Glutamatergic neuron (in vitro differentiated cells): Measurements from ENCODE around the gene YPEL1. TPM values are rescaled to one million over a fixed set of nuclear protein-coding genes. Genes with fewer than 3 reads are reported as not detected.

Experiments used
- DNase-seq: peaks from one replicate; pipeline ENCODE4 v3.0.0; 2022
- H3K27ac Mint-ChIP-seq: one replicate; pipeline ENCODE4 v1.8.0; 2020; ENCODE audit warnings: mild to moderate bottlenecking, mixed read lengths, inconsistent platforms; ENCODE audit not compliant: unreplicated experiment
- H3K27me3 Mint-ChIP-seq: one replicate; pipeline ENCODE4 v1.8.0; 2020; ENCODE audit warnings: mild to moderate bottlenecking, moderate library complexity, mixed read lengths, inconsistent platforms; ENCODE audit not compliant: unreplicated experiment
- H3K36me3 Mint-ChIP-seq: one replicate; pipeline ENCODE4 v1.8.0; 2020; ENCODE audit warnings: mild to moderate bottlenecking, mixed read lengths, inconsistent platforms; ENCODE audit not compliant: unreplicated experiment
- H3K4me1 Mint-ChIP-seq: one replicate; pipeline ENCODE4 v1.8.0; 2020; ENCODE audit warnings: mild to moderate bottlenecking, low read depth, mixed read lengths, inconsistent platforms; ENCODE audit not compliant: unreplicated experiment
- H3K4me3 Mint-ChIP-seq: one replicate; pipeline ENCODE4 v1.8.0; 2020; ENCODE audit warnings: mild to moderate bottlenecking, mixed read lengths, inconsistent platforms; ENCODE audit not compliant: unreplicated experiment
- H3K9me3 Mint-ChIP-seq: one replicate; pipeline ENCODE4 v1.8.0; 2020; ENCODE audit warnings: mild to moderate bottlenecking, moderate library complexity, mixed read lengths, inconsistent platforms; ENCODE audit not compliant: unreplicated experiment
- CTCF ChIP-seq: fragments of 200-600 bp; sonication (generic); IDR thresholded peaks from one replicate; pipeline ENCODE4 v1.5.0; 2021; ENCODE audit not compliant: partially characterized antibody, unreplicated experiment
- total RNA-seq: library from RNA; stranded (reverse); fragmentation: NEBNext Ultra II Directional; extraction: Animal tissue kit (Norgen Biotek cat#: 25700); gene quantifications from one replicate; pipeline ENCODE4 v1.2.1, GENCODE V29; 2021; ENCODE audit not compliant: unreplicated experiment

YPEL1 gene
- total RNA-seq, 1 donor from 2014 or later = 71.2 TPM

GRCh38 chr22:21707677-21708076, 27.9 kb downstream of the YPEL1 start:
- Mint-ChIP-seq H3K27me3 (peaks cover 9% of the 10 kb centered on the region), H3K4me1 (peaks cover 9% of the 10 kb centered on the region), H3K36me3 (peaks cover 11% of the 10 kb centered on the region), H3K9me3 (peaks cover 5% of the 10 kb centered on the region), H3K4me3 (peak overlapping the region; percentile 42), H3K27ac (peak overlapping the region; percentile 79)
- TF ChIP-seq CTCF = no peak
- DNase-seq = no peak

GRCh38 chr22:21703684-21704316, 31.8 kb downstream of the YPEL1 start:
- peaks cover 4% of the 10 kb centered on the region for H3K36me3 Mint-ChIP-seq
- H3K4me1 Mint-ChIP-seq = peaks cover 10% of the 10 kb centered on the region
- H3K4me3 Mint-ChIP-seq = no peak overlapping the region
- no peak overlapping the region for H3K27ac Mint-ChIP-seq
- H3K9me3 Mint-ChIP-seq = peaks cover 8% of the 10 kb centered on the region
- no peak for TF ChIP-seq CTCF
- no peak for DNase-seq
- peaks cover 7% of the 10 kb centered on the region for H3K27me3 Mint-ChIP-seq

GRCh38 chr22:21702700-21703683, 32.6 kb downstream of the YPEL1 start:
- Mint-ChIP-seq H3K4me3 (no peak overlapping the region), H3K36me3 (peaks cover 4% of the 10 kb centered on the region), H3K9me3 (peaks cover 10% of the 10 kb centered on the region), H3K27me3 (peaks cover 7% of the 10 kb centered on the region), H3K4me1 (peaks cover 11% of the 10 kb centered on the region), H3K27ac (peak overlapping the region; percentile 55)
- no peak for TF ChIP-seq CTCF
- no peak for DNase-seq

- peaks cover 4% of the 10 kb centered on the region for H3K36me3 Mint-ChIP-seq
- peaks cover 7% of the 10 kb centered on the region for H3K9me3 Mint-ChIP-seq
- peaks cover 6% of the 10 kb centered on the region for H3K4me1 Mint-ChIP-seq
- peaks cover 4% of the 10 kb centered on the region for H3K27me3 Mint-ChIP-seq
- TF ChIP-seq CTCF = no peak
- H3K4me3 Mint-ChIP-seq = no peak overlapping the region
- H3K27ac Mint-ChIP-seq = peak overlapping the region; percentile 55
- no peak for DNase-seq
Measured at GRCh38 chr22:21702094-21702493, 33.5 kb downstream of the YPEL1 start.
